Right lobe of liver (tissue), 4 donors: ENCODE results near the gene DNAH17.

ENCODE experiments used
- CTCF ChIP-seq, 4 donors: fragments of 200-600 bp in 3 of 4; fragments of 450-650 bp in 1 of 4; IDR thresholded peaks; one replicate each; pipeline versions ENCODE4 v1.5.1 to v1.8.0; 2016 to 2022; ENCODE audit warnings: antibody characterized with exemption in 4 of 4, mild to moderate bottlenecking in 2 of 4
- POLR2A ChIP-seq: fragments of 450-650 bp; IDR thresholded peaks from one replicate; pipeline ENCODE4 v1.6.1; 2017; ENCODE audit warnings: antibody characterized with exemption, mild to moderate bottlenecking
- donor health status: DM: no; HTN: no; CAD: no.
- donor health status: DM: no; HTN: no; CAD: no.
- donor health status: DM: no; HTN: yes; CAD: no.

DNA sequence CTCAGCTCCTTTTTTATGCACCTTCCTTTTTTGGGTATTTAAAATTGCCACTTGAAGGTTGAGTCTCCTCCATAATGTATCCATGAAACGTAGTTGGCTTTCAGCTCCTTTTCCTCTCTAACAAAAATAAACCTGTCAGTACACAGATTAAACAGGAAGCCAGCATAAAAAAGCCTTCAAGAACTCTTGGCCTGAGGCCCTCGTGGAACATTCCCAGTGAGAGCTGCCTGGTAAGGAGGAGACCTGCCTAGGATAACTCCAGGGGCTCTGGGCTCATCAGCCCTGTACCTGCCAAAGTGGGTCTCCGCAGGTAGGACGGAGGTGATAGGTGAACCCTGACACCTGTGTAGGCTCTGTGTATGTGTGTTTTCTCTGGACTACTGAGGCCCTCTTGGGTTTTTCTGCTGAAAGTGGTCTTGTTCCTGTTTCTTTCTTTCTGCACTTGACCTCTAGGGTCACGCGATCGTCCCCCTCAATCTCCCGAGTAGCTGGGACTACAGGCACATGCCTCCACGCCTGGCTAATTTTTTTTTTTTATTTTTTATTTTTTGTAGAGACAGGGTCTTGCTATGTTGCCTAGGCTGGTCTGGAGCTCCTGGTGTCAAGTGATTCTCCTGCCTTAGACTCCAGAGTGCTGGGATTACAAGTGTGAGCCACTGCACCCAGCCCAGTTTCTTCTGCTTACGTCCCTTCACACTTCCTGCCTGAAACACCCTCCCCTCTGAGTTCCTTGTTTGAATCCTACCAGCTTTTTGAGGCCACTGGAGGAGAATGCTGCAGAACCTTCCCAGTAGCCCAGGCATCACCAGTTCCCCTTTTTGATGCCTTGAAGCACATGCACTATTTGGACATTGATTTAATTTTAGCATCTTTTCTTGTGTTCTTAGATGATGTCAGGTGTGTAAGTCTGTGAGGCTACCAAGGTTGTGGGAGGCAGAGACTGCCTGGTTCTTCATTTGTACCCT lies 188.9 kb downstream of the DNAH17 start:
- TF ChIP-seq CTCF (IDR thresholded peaks at IDR 0.05) = no peak
- peak; percentile 29 for TF ChIP-seq POLR2A
